ENCODE measurements around the gene PSAT1.

PSAT1 gene

DNA sequence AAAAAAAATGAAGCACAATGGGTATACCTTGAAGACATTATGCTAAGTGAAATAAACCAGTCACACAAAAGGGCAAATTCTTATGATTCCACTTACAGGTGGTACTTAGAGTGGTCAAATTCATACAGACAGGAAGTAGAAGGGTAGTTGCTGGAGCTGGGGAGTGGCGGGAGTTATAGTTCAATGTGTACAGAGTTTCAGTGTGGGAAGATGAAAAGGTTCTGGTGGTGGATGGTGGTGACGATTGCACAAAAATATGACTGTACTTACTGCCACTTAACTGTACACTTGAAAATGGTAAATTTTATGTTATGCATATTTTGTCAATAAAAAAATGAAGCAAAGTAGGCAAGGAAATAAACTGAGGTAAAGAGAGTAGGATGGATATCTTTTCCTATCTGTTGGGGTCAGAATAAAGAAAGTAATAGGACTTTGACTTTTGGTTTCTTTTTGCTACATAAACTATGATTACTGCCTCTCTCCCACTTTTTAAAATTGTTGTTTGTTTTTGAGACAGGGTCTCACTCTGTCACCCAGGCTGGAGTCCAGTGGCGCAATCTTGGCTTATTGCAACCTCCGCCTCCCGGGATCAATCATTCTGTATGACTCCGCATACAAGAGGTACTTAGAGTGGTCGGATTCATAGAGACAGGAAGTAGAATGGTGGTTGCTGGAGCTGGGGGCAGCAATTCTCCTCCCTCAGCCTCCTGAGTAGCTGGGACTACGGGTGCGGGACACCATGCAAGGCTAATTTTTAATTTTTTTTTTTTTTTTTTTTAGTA, 4.0 kb upstream of the PSAT1 start:
- DNase-seq (ENCODE audit: low spot score) = no peak

DNA sequence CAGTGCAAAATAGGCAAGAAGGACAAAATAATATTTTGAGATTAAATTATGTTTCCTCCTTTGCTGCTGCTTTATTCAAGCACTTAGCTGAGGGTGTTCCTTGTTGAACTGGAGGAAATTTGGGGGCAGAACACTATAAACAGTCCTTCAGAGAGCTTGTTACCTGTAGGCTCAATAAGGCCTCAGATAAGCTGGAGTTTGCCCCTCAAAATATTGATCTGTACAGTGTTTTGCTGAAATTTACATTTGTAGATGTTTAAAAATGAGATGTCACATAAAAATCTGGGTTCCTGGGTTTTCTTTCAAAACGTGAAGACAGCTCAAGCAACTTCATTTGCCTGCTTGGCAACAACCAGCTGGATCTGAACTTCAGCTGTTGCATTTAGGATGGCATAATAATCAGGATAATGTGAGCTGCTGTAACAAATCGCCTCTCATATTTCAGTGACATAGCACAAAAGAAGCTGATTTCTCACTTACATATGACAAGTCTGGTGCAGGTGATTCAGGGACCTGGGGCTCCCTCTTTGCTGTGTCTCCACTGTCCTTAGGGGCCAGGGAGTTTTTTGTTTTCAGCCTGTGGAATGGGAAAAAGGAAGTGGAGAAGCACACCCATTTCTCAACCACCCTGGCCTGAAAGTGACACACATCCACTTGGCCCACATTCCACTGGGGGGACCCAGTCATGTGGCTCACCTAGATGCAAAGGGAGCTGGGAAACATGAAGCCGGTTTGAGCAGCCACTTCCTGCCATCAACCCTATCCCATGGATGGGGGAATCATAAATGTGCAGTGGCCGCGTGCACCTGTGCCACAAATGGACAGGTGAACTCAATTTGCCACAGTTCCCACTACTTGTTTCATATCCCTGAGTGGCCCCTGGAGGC, 2.4 kb upstream of the PSAT1 start:
- no peak for DNase-seq (ENCODE audit: low spot score)

DNA sequence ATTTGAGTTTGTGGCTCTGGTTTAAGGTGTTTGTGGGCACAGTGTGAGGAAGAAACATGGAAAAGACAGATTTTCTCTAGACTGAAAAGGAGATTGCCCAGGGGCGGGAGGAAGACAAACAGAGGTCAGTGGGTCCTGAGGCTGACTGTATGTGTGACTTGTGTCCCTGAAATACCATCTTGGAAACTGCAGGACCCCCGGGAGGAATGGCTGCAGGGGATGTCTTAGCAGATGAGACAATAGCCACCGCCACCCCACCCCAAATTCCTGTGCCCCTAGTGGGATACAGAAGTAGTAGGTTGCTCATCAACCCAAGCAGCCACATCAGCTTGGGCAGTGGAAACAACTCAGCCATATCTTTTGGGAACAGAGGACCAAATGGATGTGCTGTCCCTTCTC, 1.7 kb upstream of the PSAT1 start:
- no peak for DNase-seq (ENCODE audit: low spot score)

DNA sequence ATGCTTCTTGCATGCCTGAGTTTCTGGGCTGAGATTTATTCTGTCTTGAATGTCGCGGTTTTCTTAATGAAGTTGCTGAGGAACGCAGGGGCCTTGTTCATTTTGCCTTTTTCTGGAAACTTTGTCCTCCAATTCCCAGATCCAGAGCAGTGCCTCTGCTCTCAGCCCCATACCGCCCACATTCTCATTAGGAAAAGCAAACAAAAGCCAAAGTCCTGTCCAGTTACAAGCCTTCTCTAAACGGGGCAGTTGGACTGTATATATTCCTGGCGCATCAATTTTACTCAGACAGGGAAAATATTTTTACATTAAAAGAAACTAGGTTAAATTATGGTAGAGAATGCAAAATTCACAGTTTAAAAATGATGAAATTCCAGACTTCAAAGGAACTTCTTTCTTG, 1.2 kb upstream of the PSAT1 start:
- no peak for DNase-seq (ENCODE audit: low spot score)

DNA sequence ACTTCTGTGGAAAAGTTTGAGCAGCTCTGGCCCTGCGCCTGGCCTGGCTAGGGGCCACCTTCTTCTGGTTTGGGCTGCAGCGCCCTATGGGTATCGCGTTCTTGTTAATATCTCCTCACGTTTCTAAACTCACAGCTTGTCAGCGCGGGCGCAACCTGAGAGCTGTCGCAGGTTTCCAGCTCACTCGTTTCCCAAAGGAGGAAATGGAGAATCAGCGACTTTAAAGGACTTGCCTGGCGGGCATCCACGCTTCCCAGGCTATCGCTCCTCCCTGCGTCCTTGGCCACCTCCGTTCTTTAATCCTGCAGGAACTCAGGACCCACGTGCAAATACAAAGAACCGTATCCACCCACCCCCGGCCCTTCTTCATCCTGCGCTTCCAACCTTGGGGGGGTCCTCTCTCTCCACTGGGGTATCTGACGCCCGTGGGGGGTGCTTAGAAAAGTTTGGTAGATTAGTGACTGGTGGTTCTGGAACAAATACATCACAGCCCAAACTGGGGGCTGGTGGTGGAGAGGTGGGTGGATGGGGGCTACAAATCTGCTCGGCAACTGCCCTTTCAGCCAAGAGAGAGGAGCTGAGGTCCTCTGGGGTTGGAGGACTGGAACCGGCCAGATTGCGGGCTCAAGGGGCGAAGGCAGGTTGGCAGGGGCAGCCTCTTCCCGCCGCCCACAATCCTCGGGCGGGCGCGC, 578 bp upstream of the PSAT1 start:
- DNase-seq (ENCODE audit: low spot score) = no peak

DNA sequence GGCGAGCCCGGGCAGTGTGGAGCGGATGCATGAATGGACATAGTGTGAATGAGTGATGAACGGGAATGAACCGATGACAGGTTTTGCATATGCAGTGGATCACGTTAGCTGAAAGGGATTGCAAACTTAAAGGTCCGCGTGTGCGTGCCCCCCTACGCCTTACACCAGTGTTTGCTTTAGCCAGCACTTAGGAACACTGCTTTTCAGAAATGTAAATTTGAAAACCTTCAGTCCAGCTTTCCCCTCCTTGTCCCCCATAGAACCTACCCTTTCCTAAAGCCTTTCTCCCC, 692 bp downstream of the PSAT1 start:
- no peak for DNase-seq (ENCODE audit: low spot score)

DNA sequence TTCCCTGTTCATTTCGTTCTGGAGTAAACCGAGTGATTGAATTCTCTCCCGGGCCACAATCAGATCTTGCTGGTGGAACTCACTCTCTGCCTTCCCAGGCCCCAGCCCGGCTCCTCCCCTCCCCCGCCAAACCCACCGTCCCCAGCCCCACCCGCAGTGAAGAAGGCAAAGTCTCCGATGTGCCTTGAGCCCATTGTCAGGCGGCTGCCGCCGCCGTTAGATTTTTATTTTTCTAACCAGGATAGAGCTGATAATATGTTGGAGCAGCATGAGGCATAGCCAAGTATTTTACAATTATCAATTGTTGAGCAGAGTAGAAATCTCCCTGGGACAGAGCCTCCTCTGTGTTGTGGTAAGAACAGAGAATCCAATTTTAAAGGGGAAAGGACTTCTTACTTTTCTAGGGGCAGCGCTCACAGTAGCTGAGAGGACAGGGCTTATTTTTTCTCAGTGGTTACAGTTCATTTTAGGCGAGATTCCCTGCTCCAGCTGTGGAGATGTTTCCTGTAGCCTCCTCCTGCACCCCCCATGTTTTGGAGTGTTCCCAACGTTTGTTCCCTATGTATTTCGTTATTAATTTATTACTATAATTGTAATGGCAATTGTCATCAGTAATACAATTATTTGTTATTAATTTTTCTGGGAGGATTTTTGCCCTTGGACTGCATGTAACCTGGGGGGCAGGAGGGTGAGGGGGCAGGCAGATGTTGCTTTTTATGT, 1.3 kb downstream of the PSAT1 start:
- DNase-seq (ENCODE audit: low spot score) = no peak

GRCh38 chr9:78300209-78300608, 3.3 kb downstream of the PSAT1 start:
- DNase-seq (ENCODE audit: low spot score) = no peak

GRCh38 chr9:78301466-78301865, 4.5 kb downstream of the PSAT1 start:
- DNase-seq (ENCODE audit: low spot score) = no peak

GRCh38 chr9:78303377-78304062, 6.6 kb downstream of the PSAT1 start:
- DNase-seq (ENCODE audit: low spot score) = no peak

GRCh38 chr9:78304357-78304756, 7.4 kb downstream of the PSAT1 start:
- DNase-seq (ENCODE audit: low spot score) = no peak

DNA sequence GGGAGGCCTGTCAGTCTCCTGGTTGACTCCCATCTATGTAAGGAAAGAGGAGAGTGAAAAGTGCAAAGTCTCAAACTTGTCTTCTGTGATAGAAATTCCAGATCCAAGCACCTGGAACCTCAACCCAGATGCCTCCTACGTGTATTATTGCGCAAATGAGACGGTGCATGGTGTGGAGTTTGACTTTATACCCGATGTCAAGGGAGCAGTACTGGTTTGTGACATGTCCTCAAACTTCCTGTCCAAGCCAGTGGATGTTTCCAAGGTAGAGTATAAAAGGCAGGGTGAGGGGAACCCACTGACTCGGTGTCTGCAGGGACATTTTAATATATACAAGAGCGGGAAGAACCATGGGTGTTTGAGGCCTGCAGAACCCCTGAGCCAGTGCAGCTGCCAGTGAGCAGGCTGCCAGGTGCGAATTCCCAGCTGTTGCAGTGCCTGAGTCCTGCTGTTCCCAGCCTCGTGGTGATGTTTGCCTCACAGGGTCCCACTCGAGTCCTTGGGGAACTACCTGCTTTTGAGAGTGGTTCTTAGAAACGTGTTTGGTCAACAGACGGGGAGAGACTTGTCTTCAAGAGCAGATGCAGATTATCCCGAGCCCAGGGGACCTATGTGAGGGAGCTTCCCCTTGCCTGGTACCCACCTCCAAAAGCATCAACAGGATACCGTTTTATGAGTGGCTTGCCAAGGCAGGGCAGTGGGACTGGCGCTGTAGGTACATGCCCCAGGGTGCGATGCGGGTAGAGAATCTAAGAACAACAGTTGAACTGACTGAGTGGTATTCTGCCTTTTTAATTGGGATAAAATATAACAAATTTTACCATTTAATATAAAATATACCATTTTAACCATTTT, 9.5 kb downstream of the PSAT1 start:
- no peak for DNase-seq (ENCODE audit: low spot score)

GRCh38 chr9:78307360-78307759, 10.4 kb downstream of the PSAT1 start:
- no peak for DNase-seq (ENCODE audit: low spot score)

- DNase-seq (ENCODE audit: low spot score) = no peak
Observed at GRCh38 chr9:78309066-78309465, 12.1 kb downstream of the PSAT1 start.

GRCh38 chr9:78311075-78311474, 14.2 kb downstream of the PSAT1 start:
- no peak for DNase-seq (ENCODE audit: low spot score)

GRCh38 chr9:78311886-78312524, 15.1 kb downstream of the PSAT1 start:
- no peak for DNase-seq (ENCODE audit: low spot score)

DNA sequence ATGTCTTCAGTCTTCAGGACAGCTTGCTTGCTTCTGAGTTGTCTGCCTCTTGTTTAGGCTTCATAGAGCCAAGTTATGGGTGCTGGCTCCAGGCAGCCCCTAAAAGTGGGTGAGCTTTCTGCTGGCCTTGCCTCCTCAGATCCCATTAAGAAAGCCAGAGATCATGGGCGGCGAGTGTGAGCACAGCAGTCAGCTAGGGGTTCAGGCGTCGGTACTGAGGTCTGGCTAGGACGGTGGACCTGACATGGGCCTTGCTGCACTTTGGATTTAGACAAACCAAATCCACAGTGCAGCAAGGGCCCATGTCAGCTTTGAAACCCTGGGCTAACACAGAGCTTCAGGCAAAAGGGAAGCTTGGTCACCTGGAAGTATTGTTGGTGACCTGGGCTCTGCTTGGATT, 17.6 kb downstream of the PSAT1 start:
- no peak for DNase-seq (ENCODE audit: low spot score)

GRCh38 chr9:78314953-78315870, 18.3 kb downstream of the PSAT1 start:
- DNase-seq (ENCODE audit: low spot score) = no peak

All from CD4-positive, alpha-beta T cell treated with Interleukin-2 at 100 ng/mL for 4 hours (primary cell).